Activated T-cell treated with anti-CD3 and anti-CD28 coated beads, Interleukin-2, amount 50 U/mL, for 72 hours (primary cell): ENCODE results near the gene NUBPL. TPM values are rescaled to one million over a fixed set of nuclear protein-coding genes. Genes with fewer than 3 reads are reported as not detected.
"Not testable (repeated sequence)": the region's sequence is repeated elsewhere in the genome, so short reads cannot be mapped to it uniquely, and the experiment has no call there.

Source experiments
- ATAC-seq, 2 donors: fragments of 150-1000 bp; cut with Tn5 transposase; replicated peaks in 1 of 2; 2 replicates each; pipeline ENCODE4 v1.10.0; 2021; ENCODE audit warnings: moderate library complexity in 2 of 2, mild to moderate bottlenecking in 1 of 2
- DNase-seq, 2 donors: peaks; one replicate each; pipeline ENCODE4 v3.0.0; 2021 to 2022; ENCODE audit warnings: mixed read lengths in 1 of 2
- H3K27ac Mint-ChIP-seq: one replicate; pipeline ENCODE4 v1.8.0; 2022; ENCODE audit warnings: mild to moderate bottlenecking, moderate library complexity, mixed read lengths
- H3K27me3 Mint-ChIP-seq: one replicate; pipeline ENCODE4 v1.8.0; 2022; ENCODE audit warnings: low read depth, mixed read lengths
- H3K36me3 Mint-ChIP-seq, 2 donors: one replicate each; pipeline ENCODE4 v1.8.0; 2022; ENCODE audit warnings: mixed read lengths in 2 of 2, mild to moderate bottlenecking in 1 of 2; ENCODE audit not compliant: insufficient read depth in 2 of 2
- H3K4me1 Mint-ChIP-seq: one replicate; pipeline ENCODE4 v1.8.0; 2022; ENCODE audit warnings: low read depth, mixed read lengths
- H3K4me3 Mint-ChIP-seq, 2 donors: one replicate each; pipeline ENCODE4 v1.8.0; 2022; ENCODE audit warnings: mild to moderate bottlenecking in 2 of 2, mixed read lengths in 2 of 2, moderate library complexity in 2 of 2
- H3K9me3 Mint-ChIP-seq, 2 donors: one replicate each; pipeline ENCODE4 v1.8.0; 2022; ENCODE audit warnings: mixed read lengths in 2 of 2
- total RNA-seq, 2 donors: library from RNA; stranded (reverse); gene quantifications; one replicate each; pipeline ENCODE4 v1.2.3, GENCODE V29; 2022

The NUBPL gene
- total RNA-seq, 2 donors from 2014 or later: 7.7 to 9.4 TPM

GRCh38 chr14:31699809-31700208, 138.6 kb downstream of the NUBPL start:
- Mint-ChIP-seq H3K27me3 (no peaks in the 10 kb centered on the region), H3K27ac (no peak overlapping the region), H3K4me1 (no peaks in the 10 kb centered on the region), H3K36me3 (peaks cover 12 to 21% of the 10 kb centered on the region in 2 donors), H3K9me3 (peaks cover 8 to 9% of the 10 kb centered on the region in 2 donors), H3K4me3 (no peak overlapping the region)
- DNase-seq (no peak), ATAC-seq (no peak)

- H3K9me3 Mint-ChIP-seq: peaks cover 8 to 9% of the 10 kb centered on the region in 2 donors
- no peak overlapping the region for H3K27ac Mint-ChIP-seq
- ATAC-seq (no peak), DNase-seq (no peak)
- no peak overlapping the region for H3K4me3 Mint-ChIP-seq
- H3K36me3 Mint-ChIP-seq: peaks cover 13 to 22% of the 10 kb centered on the region in 2 donors
- H3K4me1 Mint-ChIP-seq: no peaks in the 10 kb centered on the region
- H3K27me3 Mint-ChIP-seq: no peaks in the 10 kb centered on the region
These were observed 139.3 kb downstream of the NUBPL start for GRCh38 chr14:31700282-31701074.

- Mint-ChIP-seq H3K9me3 (peaks cover 9 to 11% of the 10 kb centered on the region in 2 donors), H3K4me1 (no peaks in the 10 kb centered on the region), H3K27me3 (no peaks in the 10 kb centered on the region), H3K36me3 (peaks cover 13 to 25% of the 10 kb centered on the region in 2 donors), H3K27ac (no peak overlapping the region), H3K4me3 (no peak overlapping the region)
- DNase-seq: no peak
- ATAC-seq: no peak
These were observed 140.9 kb downstream of the NUBPL start for GRCh38 chr14:31702130-31702529.

- no peaks in the 10 kb centered on the region for H3K27me3 Mint-ChIP-seq
- peaks cover 9 to 12% of the 10 kb centered on the region in 2 donors for H3K9me3 Mint-ChIP-seq
- no peak overlapping the region for H3K4me3 Mint-ChIP-seq
- H3K27ac Mint-ChIP-seq: no peak overlapping the region
- DNase-seq (no peak), ATAC-seq (no peak)
- H3K4me1 Mint-ChIP-seq: no peaks in the 10 kb centered on the region
- H3K36me3 Mint-ChIP-seq: peaks cover 13 to 25% of the 10 kb centered on the region in 2 donors
These were observed 141.9 kb downstream of the NUBPL start for GRCh38 chr14:31703056-31703455.

GRCh38 chr14:31705731-31706130, 144.5 kb downstream of the NUBPL start:
- ATAC-seq: no peak
- no peaks in the 10 kb centered on the region for H3K27me3 Mint-ChIP-seq
- H3K36me3 Mint-ChIP-seq: peaks cover 16 to 29% of the 10 kb centered on the region in 2 donors
- H3K4me1 Mint-ChIP-seq: no peaks in the 10 kb centered on the region
- H3K27ac Mint-ChIP-seq: no peak overlapping the region
- no peak for DNase-seq
- H3K9me3 Mint-ChIP-seq: peaks cover 8 to 12% of the 10 kb centered on the region in 2 donors
- no peak overlapping the region for H3K4me3 Mint-ChIP-seq

GRCh38 chr14:31708661-31709060, 147.5 kb downstream of the NUBPL start:
- peaks cover 10 to 23% of the 10 kb centered on the region in 2 donors for H3K36me3 Mint-ChIP-seq
- not testable (repeated sequence) for H3K4me3 Mint-ChIP-seq, H3K4me1 Mint-ChIP-seq, DNase-seq, H3K27ac Mint-ChIP-seq, H3K27me3 Mint-ChIP-seq, H3K9me3 Mint-ChIP-seq, ATAC-seq

GRCh38 chr14:31712244-31713127, 151.3 kb downstream of the NUBPL start:
- Mint-ChIP-seq H3K4me1 (no peaks in the 10 kb centered on the region), H3K27me3 (no peaks in the 10 kb centered on the region), H3K27ac (no peak overlapping the region), H3K9me3 (peaks cover 3 to 7% of the 10 kb centered on the region in 2 donors), H3K4me3 (no peak overlapping the region), H3K36me3 (peaks cover 6 to 14% of the 10 kb centered on the region in 2 donors)
- DNase-seq: no peak
- ATAC-seq: no peak

GRCh38 chr14:31716208-31716607, 155.0 kb downstream of the NUBPL start:
- Mint-ChIP-seq H3K4me3 (no peak overlapping the region), H3K27me3 (no peaks in the 10 kb centered on the region), H3K9me3 (peaks cover 3 to 7% of the 10 kb centered on the region in 2 donors), H3K4me1 (no peaks in the 10 kb centered on the region), H3K27ac (no peak overlapping the region), H3K36me3 (peaks cover 3 to 8% of the 10 kb centered on the region in 2 donors)
- no peak for DNase-seq
- ATAC-seq: peak; percentile 47 to 80

GRCh38 chr14:31717294-31718085, 156.3 kb downstream of the NUBPL start:
- Mint-ChIP-seq H3K36me3 (peaks cover 2 to 8% of the 10 kb centered on the region in 2 donors), H3K27ac (peak overlapping the region; percentile 31), H3K27me3 (no peaks in the 10 kb centered on the region), H3K4me1 (no peaks in the 10 kb centered on the region), H3K9me3 (peaks cover 4 to 8% of the 10 kb centered on the region in 2 donors), H3K4me3 (no peak overlapping the region)
- ATAC-seq (no peak), DNase-seq (no peak)

- no peak for DNase-seq
- ATAC-seq: no peak
- no peaks in the 10 kb centered on the region for H3K27me3 Mint-ChIP-seq
- H3K4me3 Mint-ChIP-seq: no peak overlapping the region
- H3K27ac Mint-ChIP-seq: no peak overlapping the region
- peaks cover 6 to 7% of the 10 kb centered on the region in 2 donors for H3K36me3 Mint-ChIP-seq
- H3K4me1 Mint-ChIP-seq: no peaks in the 10 kb centered on the region
- H3K9me3 Mint-ChIP-seq: peaks cover 4 to 7% of the 10 kb centered on the region in 2 donors
These were observed 157.4 kb downstream of the NUBPL start for GRCh38 chr14:31718585-31718984.

GRCh38 chr14:31718985-31719384, 157.8 kb downstream of the NUBPL start:
- Mint-ChIP-seq H3K27me3 (no peaks in the 10 kb centered on the region), H3K9me3 (peaks cover 4 to 6% of the 10 kb centered on the region in 2 donors), H3K27ac (no peak overlapping the region), H3K4me1 (no peaks in the 10 kb centered on the region), H3K4me3 (no peak overlapping the region), H3K36me3 (peaks cover 6% of the 10 kb centered on the region in 2 donors)
- ATAC-seq (no peak), DNase-seq (no peak)

- no peak for ATAC-seq
- no peak overlapping the region for H3K4me3 Mint-ChIP-seq
- no peak for DNase-seq
- no peak overlapping the region for H3K27ac Mint-ChIP-seq
- H3K36me3 Mint-ChIP-seq: peaks cover 11 to 13% of the 10 kb centered on the region in 2 donors
- H3K9me3 Mint-ChIP-seq: peaks cover 4 to 11% of the 10 kb centered on the region in 2 donors
- no peaks in the 10 kb centered on the region for H3K27me3 Mint-ChIP-seq
- H3K4me1 Mint-ChIP-seq: no peaks in the 10 kb centered on the region
These were observed 165.1 kb downstream of the NUBPL start for GRCh38 chr14:31726337-31726736.
